ENCODE results near the gene AOPEP. TPM values are rescaled to one million over a fixed set of nuclear protein-coding genes. Genes with fewer than 3 reads are reported as not detected.

AOPEP gene
- total and polyA plus RNA-seq, 2 of the 13 experiments (the other 11 are each of a cell fraction or from before 2014, with no cell fraction given) = 22.2 to 41.6 TPM

DNA sequence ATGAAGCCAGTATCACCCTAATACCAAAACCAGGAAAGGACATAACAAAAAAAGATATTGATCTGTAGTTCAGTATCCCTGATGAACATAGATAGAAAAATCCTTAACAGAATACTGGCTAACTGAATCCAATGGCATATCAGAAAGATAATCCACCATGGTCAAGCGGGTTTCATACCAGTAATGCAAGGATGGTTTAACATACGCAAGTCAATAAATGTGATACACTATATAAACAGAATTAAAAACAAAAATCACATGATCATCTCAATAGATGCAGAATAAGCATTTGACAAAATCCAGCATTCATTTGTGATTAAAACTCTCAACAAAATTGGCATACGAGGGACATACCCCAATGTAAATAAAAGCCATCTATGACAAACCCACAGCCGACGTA, 110.9 kb downstream of the AOPEP start (continued):
- TF ChIP-seq, protein P1, sequence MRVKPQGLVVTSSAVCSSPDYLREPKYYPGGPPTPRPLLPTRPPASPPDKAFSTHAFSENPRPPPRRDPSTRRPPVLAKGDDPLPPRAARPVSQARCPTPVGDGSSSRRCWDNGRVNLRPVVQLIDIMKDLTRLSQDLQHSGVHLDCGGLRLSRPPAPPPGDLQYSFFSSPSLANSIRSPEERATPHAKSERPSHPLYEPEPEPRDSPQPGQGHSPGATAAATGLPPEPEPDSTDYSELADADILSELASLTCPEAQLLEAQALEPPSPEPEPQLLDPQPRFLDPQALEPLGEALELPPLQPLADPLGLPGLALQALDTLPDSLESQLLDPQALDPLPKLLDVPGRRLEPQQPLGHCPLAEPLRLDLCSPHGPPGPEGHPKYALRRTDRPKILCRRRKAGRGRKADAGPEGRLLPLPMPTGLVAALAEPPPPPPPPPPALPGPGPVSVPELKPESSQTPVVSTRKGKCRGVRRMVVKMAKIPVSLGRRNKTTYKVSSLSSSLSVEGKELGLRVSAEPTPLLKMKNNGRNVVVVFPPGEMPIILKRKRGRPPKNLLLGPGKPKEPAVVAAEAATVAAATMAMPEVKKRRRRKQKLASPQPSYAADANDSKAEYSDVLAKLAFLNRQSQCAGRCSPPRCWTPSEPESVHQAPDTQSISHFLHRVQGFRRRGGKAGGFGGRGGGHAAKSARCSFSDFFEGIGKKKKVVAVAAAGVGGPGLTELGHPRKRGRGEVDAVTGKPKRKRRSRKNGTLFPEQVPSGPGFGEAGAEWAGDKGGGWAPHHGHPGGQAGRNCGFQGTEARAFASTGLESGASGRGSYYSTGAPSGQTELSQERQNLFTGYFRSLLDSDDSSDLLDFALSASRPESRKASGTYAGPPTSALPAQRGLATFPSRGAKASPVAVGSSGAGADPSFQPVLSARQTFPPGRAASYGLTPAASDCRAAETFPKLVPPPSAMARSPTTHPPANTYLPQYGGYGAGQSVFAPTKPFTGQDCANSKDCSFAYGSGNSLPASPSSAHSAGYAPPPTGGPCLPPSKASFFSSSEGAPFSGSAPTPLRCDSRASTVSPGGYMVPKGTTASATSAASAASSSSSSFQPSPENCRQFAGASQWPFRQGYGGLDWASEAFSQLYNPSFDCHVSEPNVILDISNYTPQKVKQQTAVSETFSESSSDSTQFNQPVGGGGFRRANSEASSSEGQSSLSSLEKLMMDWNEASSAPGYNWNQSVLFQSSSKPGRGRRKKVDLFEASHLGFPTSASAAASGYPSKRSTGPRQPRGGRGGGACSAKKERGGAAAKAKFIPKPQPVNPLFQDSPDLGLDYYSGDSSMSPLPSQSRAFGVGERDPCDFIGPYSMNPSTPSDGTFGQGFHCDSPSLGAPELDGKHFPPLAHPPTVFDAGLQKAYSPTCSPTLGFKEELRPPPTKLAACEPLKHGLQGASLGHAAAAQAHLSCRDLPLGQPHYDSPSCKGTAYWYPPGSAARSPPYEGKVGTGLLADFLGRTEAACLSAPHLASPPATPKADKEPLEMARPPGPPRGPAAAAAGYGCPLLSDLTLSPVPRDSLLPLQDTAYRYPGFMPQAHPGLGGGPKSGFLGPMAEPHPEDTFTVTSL (CRISPR knock-in tag; IDR thresholded peaks at IDR 0.05; ENCODE audit: borderline replicate concordance) = no peak
- no peak for TF ChIP-seq PPARG (CRISPR knock-in tag; conservative IDR thresholded peaks at IDR 0.05)
- TF ChIP-seq, protein P2, sequence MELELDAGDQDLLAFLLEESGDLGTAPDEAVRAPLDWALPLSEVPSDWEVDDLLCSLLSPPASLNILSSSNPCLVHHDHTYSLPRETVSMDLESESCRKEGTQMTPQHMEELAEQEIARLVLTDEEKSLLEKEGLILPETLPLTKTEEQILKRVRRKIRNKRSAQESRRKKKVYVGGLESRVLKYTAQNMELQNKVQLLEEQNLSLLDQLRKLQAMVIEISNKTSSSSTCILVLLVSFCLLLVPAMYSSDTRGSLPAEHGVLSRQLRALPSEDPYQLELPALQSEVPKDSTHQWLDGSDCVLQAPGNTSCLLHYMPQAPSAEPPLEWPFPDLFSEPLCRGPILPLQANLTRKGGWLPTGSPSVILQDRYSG (CRISPR knock-in tag; IDR thresholded peaks at IDR 0.05) = no peak
- no peak for TF ChIP-seq ZZZ3 (CRISPR knock-in tag; IDR thresholded peaks at IDR 0.05; ENCODE audit: borderline replicate concordance)
- no peak for TF ChIP-seq ZNF713 (CRISPR knock-in tag; IDR thresholded peaks at IDR 0.05)
- no peak for TF ChIP-seq SKI (IDR thresholded peaks at IDR 0.05; ENCODE audit: partially characterized antibody)
- TF ChIP-seq, protein P3, sequence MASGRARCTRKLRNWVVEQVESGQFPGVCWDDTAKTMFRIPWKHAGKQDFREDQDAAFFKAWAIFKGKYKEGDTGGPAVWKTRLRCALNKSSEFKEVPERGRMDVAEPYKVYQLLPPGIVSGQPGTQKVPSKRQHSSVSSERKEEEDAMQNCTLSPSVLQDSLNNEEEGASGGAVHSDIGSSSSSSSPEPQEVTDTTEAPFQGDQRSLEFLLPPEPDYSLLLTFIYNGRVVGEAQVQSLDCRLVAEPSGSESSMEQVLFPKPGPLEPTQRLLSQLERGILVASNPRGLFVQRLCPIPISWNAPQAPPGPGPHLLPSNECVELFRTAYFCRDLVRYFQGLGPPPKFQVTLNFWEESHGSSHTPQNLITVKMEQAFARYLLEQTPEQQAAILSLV (CRISPR knock-in tag; IDR thresholded peaks at IDR 0.05; ENCODE audit: borderline replicate concordance) = no peak
- TF ChIP-seq FOXA3 (CRISPR knock-in tag; IDR thresholded peaks at IDR 0.05) = no peak
- TF ChIP-seq KLF11 (CRISPR knock-in tag; IDR thresholded peaks at IDR 0.05) = no peak
